ENCODE measurements around the gene KLHL21. TPM values are rescaled to one million over a fixed set of nuclear protein-coding genes. Genes with fewer than 3 reads are reported as not detected.
A peak's percentile ranks its signal among the peaks of the same experiment; 100 is the strongest.

The KLHL21 gene
- total RNA-seq, 1 donor from 2014 or later, result 22.6 TPM

DNA sequence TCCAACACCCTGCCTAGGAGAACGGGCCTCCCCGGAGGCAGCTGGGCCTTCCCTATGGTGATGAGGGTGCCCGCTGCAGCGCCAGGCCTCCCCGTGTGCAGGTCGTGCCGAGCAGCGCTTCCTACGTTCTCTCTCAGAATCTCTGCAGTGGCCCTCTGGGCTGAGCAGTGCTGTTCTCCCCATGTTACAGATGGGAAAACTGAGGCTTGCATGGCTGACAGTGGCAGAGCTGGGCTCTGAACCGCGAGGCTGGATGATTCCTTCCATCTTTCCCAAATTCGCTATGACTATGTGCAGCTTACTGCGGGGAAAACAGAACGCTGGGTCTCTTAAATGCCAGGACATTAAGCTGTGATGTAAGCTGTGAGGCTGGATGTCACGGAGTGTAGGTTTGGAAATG, 8.9 kb downstream of the KLHL21 start:
- H3K4me1 ChIP-seq, result peaks cover 43% of the 10 kb centered on the region
- H3K36me3 ChIP-seq, result peaks cover 90% of the 10 kb centered on the region
- H3K27ac ChIP-seq, result no peak overlapping the region

DNA sequence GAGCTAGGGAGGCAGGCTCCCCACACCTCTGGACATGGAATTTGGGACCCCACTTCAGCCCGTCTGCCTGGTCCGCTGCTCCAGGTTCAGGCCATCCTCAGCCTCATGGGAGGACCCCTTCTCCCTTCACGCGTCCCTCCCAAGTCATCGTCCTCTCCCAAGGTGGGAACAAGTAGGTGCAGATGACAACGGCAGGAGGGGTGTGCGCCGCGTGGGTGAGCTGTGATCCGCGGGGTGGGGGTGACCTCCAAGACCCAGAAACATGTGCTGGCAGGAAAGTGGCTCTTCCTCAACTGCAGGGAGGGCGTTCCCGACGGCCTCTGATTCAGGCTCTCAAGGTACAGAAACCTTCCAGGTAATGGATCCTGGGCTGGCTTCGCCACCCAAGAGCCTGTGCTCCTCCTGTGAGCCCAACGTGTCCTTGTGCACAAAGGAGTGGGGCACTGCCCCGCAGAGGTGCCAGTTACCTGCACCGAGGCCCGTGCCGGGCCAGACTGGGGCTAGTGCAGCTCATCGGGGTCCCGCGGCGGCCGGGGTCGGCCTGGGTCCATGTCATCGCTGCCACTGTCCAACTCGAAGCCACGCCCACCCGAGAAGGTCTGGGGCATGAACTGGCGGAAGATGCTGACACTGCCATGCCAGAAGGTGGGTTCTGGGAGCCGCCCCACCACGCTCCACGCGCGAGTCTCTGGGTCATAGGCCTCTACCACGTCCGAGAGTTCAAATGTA, 9.6 kb downstream of the KLHL21 start:
- TF ChIP-seq, protein P1, sequence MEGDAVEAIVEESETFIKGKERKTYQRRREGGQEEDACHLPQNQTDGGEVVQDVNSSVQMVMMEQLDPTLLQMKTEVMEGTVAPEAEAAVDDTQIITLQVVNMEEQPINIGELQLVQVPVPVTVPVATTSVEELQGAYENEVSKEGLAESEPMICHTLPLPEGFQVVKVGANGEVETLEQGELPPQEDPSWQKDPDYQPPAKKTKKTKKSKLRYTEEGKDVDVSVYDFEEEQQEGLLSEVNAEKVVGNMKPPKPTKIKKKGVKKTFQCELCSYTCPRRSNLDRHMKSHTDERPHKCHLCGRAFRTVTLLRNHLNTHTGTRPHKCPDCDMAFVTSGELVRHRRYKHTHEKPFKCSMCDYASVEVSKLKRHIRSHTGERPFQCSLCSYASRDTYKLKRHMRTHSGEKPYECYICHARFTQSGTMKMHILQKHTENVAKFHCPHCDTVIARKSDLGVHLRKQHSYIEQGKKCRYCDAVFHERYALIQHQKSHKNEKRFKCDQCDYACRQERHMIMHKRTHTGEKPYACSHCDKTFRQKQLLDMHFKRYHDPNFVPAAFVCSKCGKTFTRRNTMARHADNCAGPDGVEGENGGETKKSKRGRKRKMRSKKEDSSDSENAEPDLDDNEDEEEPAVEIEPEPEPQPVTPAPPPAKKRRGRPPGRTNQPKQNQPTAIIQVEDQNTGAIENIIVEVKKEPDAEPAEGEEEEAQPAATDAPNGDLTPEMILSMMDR (IDR thresholded peaks at IDR 0.05), result no peak
- no peak overlapping the region for H3K27ac ChIP-seq
- no peaks in the 10 kb centered on the region for H3K9me3 ChIP-seq
- peaks cover 42% of the 10 kb centered on the region for H3K4me1 ChIP-seq
- intact Hi-C loops (cut with DNase I), result no loop called here
- no peaks in the 10 kb centered on the region for H3K27me3 ChIP-seq (ENCODE audit: low read depth)
- peaks cover 90% of the 10 kb centered on the region for H3K36me3 ChIP-seq
- H3K4me3 ChIP-seq, result no peak overlapping the region
- ATAC-seq, result no peak
- DNase-seq, result no peak

More for the DNA sequence above, 8.9 kb downstream of the KLHL21 start:
- H3K9me3 ChIP-seq, result no peaks in the 10 kb centered on the region
- intact Hi-C loops (cut with DNase I), result no loop called here
- ATAC-seq (no peak), DNase-seq (no peak)
- TF ChIP-seq, protein P1 (IDR thresholded peaks at IDR 0.05), result no peak
- H3K4me3 ChIP-seq, result no peak overlapping the region
- H3K27me3 ChIP-seq (ENCODE audit: low read depth), result no peaks in the 10 kb centered on the region

DNA sequence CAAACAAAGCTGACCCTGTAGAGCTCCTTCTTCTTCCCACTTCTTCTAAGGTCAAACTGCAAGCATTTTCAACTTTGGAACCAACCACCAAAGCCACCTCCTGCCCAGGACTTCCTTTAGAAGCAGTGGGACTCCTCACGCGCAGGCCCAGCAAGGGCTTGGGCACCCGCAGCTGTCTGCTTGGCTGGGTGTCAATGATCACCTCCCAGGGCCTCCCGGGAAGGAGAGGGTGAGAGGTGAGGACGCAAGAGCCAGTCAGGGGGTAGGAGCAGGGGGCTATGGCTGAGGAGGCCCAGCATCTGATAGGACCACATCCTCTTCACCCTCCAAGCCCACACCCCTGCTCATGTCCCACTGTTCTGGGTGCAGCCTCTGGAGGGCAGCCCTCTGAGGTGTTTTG, 10.2 kb downstream of the KLHL21 start:
- DNase-seq, result no peak
- Histone ChIP-seq H3K27me3 (ENCODE audit: low read depth) (no peaks in the 10 kb centered on the region), H3K4me3 (no peak overlapping the region), H3K9me3 (no peaks in the 10 kb centered on the region), H3K36me3 (peaks cover 88% of the 10 kb centered on the region), H3K27ac (no peak overlapping the region), H3K4me1 (peaks cover 41% of the 10 kb centered on the region)
- intact Hi-C loops (cut with DNase I), result no loop called here
- TF ChIP-seq, protein P1 (IDR thresholded peaks at IDR 0.05), result no peak
- no peak for ATAC-seq

DNA sequence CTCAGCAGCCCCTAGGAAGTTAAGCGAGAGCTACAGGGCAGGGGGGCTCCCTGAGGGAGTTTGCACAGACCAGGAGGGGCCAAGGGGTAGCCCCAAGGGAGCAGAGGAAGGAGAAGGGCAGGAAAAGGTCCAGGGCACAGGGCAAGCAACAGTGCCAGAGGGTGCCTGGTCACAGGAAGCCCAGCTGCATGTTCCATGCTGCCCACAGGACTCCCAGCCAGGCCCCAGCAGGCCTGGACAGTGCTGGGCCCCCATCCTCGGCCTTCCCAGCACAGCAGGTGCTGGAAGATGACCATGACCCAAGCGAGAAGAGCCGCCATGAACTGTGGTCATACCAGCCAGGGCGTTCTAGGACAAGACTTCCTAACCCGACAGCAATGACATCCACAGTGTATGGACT, 11.0 kb downstream of the KLHL21 start:
- H3K9me3 ChIP-seq, result no peaks in the 10 kb centered on the region
- intact Hi-C loops (cut with DNase I), result no loop called here
- no peaks in the 10 kb centered on the region for H3K27me3 ChIP-seq (ENCODE audit: low read depth)
- H3K36me3 ChIP-seq, result peaks cover 87% of the 10 kb centered on the region
- no peak for ATAC-seq
- H3K4me3 ChIP-seq, result no peak overlapping the region
- H3K4me1 ChIP-seq, result peaks cover 39% of the 10 kb centered on the region
- H3K27ac ChIP-seq, result no peak overlapping the region
- TF ChIP-seq, protein P1 (IDR thresholded peaks at IDR 0.05), result no peak
- DNase-seq, result no peak

DNA sequence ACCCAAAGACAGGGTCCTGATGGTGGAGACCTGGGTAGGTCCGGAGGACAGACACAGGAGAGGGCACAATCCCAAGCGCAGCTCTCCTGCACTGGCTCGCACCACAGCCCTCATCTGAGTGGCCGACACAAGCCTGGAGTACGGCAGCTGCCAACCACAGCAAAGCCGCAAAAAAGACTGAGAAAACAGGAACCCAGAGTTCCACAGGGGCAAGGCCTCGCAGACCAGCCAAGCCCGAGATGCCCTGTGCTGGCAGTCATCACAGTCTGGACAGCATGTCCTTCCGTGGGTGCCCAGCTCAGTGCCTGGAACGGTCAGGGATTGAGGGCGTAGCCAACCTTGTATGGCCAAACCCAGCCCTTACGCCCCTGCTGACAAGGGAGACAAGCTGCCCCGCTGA, 11.4 kb downstream of the KLHL21 start:
- intact Hi-C loops (cut with DNase I), result no loop called here
- H3K4me3 ChIP-seq, result no peak overlapping the region
- TF ChIP-seq, protein P1 (IDR thresholded peaks at IDR 0.05), result no peak
- peaks cover 34% of the 10 kb centered on the region for H3K4me1 ChIP-seq
- peaks cover 83% of the 10 kb centered on the region for H3K36me3 ChIP-seq
- no peaks in the 10 kb centered on the region for H3K9me3 ChIP-seq
- DNase-seq, result peak; percentile 59
- H3K27ac ChIP-seq, result no peak overlapping the region
- H3K27me3 ChIP-seq (ENCODE audit: low read depth), result no peaks in the 10 kb centered on the region
- ATAC-seq, result peak in 1 of 2 donors; percentile 33
